Head of caudate nucleus (tissue), 42 donors: ENCODE results near the gene TPD52L2.
A peak's percentile ranks its signal among the peaks of the same experiment; 100 is the strongest.
"Not testable (repeated sequence)": the region's sequence is repeated elsewhere in the genome, so short reads cannot be mapped to it uniquely, and the experiment has no call there.

ENCODE experiments used
- DNase-seq, 42 donors: peaks; one replicate each; pipeline versions ENCODE4 v3.0.0 to v3.0.0-alpha.2; 2020 to 2021; ENCODE audit warnings: mixed read lengths in 7 of 42
- intact Hi-C: fragments of 100-400 bp; cut with DNase I; formaldehyde crosslinking; loops from one replicate; pipeline ENCODE4 v1.15.0; 2022

Gene TPD52L2

GRCh38 chr20:63851548-63851943 lies 13.5 kb upstream of the TPD52L2 start:
- intact Hi-C loops = loop anchor here (10.0 kb wide), 1 partner anchor 347 kb away; no protein-coding TSS in a partner anchor
- not testable (repeated sequence) for DNase-seq

- intact Hi-C loops = loop anchor here (10.0 kb wide), 1 partner anchor 349 kb away; no protein-coding TSS in a partner anchor
- DNase-seq = not testable (repeated sequence)
These were observed 11.4 kb upstream of the TPD52L2 start for GRCh38 chr20:63853733-63854068.

DNA sequence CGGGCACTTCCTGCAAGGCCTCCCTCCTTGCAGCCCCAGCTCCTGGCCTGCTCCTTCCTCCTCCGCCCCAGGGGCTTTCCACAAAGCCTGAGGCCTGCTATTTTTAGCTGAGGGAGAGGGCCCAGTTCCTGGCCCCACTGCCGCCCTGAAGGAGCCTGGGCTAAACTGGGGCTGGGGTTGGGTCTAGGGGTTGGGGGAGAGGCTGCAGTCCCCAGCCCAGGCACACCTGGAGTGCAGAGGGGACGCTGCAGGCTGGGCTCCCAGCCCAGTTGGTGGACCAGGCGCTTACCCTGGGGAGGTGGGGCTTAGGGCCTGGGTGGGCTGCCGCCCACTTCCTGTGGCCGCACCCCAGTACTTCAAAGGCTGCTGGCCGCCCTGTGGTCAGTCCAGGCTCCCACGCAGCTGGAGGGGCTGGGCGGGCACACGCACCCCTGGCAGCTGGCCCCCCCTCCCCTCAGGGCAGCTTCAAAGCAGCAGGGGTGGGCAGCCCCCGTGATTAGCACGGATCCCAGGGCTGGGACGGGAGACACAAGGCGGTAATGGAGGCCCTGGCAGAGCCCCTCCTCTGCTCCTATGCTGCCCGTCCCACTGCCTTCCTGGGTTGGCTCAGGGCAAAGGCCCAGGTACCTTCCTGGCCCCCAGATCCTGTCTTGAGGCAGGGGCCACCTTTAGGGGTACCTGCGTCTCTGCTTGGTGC lies 10.9 kb upstream of the TPD52L2 start:
- peak in 1 of 42 donors; percentile 47 for DNase-seq
- intact Hi-C loops = loop anchor here (10.0 kb wide), 1 partner anchor 349 kb away; no protein-coding TSS in a partner anchor

GRCh38 chr20:63854766-63855362 lies 10.2 kb upstream of the TPD52L2 start:
- no peak for DNase-seq
- intact Hi-C loops = loop anchor here (10.0 kb wide), 1 partner anchor 350 kb away; no protein-coding TSS in a partner anchor

- intact Hi-C loops = loop anchor here (10.0 kb wide), 1 partner anchor 351 kb away; no protein-coding TSS in a partner anchor
These were observed 9.5 kb upstream of the TPD52L2 start for GRCh38 chr20:63855363-63856097.

GRCh38 chr20:63856098-63856511 lies 9.0 kb upstream of the TPD52L2 start:
- intact Hi-C loops = loop anchor here (10.0 kb wide), 1 partner anchor 351 kb away; no protein-coding TSS in a partner anchor
- no peak for DNase-seq

More at GRCh38 chr20:63855363-63856097, 9.5 kb upstream of the TPD52L2 start:
- no peak for DNase-seq

DNA sequence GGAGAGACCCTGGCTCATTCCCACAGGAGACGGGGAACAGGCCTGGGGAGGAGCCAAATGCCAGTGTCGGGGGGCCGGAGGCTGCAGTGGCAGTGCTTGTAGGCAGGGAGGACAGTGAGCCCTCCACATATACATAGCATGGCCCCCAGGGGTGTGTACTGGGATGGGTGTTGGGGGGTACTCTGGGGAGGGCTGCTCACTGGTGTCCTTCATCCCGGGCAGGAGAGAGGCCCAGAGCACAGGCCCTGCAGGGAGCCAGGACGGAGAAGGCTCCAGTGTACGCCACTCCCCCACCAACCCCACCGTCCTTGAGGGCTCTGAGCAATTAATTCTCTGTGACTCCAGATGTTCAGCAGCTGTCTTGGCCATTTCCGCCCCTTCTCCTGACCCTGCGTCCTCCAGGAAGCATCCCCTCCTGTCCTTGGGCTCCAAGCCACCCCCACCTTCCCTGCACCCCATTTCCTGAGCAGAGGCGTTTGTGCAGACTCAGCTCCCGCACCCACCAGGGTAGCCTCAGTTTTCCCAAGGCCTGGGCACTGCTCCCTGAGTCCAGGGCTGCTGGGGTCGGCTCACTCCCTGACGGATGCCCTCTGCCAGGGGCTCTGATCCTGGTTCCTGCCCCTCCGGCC lies 7.2 kb upstream of the TPD52L2 start:
- no peak for DNase-seq
- intact Hi-C loops = loop anchor here (10.0 kb wide), 1 partner anchor 353 kb away; no protein-coding TSS in a partner anchor

GRCh38 chr20:63858393-63859165 lies 6.5 kb upstream of the TPD52L2 start:
- no peak for DNase-seq
- intact Hi-C loops = loop anchor here (10.0 kb wide), 1 partner anchor 354 kb away; no protein-coding TSS in a partner anchor

DNA sequence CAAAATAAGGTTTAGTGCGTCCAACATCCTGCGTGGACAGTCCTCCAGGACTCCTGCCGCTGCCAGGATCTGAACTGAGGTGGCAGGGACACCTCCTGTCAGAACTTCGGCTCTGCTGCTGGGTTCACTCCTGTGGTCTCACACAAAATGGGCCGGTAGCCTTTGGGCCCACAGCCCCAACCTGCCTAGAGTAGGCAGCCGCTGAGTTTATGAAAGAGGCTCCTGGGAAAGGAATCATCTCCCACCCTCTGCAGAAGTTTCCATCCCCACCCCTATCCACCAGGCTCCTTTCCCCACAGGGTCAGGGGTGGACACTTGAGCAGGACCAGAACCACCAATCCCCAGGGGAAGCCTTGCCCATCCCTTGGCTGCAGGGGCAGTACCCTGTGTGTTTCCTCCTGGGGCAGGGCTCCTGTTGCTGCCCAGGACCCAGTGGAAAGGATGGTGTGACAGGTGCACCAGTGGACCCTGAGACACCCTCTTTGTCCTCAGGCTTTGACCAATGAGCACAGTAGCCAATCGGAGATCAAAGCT lies 5.8 kb upstream of the TPD52L2 start:
- no peak for DNase-seq
- intact Hi-C loops = loop anchor here (10.0 kb wide), 1 partner anchor 354 kb away; no protein-coding TSS in a partner anchor

- peak in 20 of 42 donors; percentile 14 to 62 (median 32) for DNase-seq
These were observed 4.6 kb upstream of the TPD52L2 start for GRCh38 chr20:63860325-63861051.

DNA sequence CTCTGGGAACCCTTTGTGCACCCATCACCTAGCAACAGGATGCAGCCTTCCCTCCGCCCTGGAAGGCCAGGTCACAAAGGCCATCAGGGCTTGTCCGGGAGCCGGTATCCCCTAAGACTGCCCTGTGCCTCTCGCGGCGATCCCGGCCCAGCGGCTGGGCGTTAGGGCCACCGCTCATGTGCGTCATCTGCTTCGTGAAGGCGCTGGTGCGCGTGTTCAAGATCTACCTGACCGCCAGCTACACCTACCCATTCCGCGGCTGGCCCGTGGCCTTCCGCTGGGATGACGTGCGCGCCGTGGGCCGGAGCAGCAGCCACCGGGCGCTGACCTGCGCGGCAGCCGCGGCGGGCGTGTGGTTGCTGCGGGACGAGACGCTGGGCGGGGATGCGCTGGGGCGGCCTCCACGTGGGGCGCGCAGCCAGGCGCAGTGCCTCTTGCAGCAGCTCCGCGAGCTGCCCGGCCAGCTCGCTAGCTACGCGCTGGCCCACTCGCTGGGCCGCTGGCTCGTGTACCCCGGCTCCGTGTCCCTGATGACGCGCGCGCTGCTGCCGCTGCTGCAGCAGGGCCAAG lies 3.6 kb upstream of the TPD52L2 start, which contains the start of gene ABHD16B:
ABHD16B (plus strand) TSS at position 134 of the 570 bp plus-strand sequence; CDS start at position 177, 43 bp downstream.
- intact Hi-C loops = no loop called here
- DNase-seq = no peak

More at GRCh38 chr20:63860325-63861051, 4.6 kb upstream of the TPD52L2 start:
- intact Hi-C loops = no loop called here

DNA sequence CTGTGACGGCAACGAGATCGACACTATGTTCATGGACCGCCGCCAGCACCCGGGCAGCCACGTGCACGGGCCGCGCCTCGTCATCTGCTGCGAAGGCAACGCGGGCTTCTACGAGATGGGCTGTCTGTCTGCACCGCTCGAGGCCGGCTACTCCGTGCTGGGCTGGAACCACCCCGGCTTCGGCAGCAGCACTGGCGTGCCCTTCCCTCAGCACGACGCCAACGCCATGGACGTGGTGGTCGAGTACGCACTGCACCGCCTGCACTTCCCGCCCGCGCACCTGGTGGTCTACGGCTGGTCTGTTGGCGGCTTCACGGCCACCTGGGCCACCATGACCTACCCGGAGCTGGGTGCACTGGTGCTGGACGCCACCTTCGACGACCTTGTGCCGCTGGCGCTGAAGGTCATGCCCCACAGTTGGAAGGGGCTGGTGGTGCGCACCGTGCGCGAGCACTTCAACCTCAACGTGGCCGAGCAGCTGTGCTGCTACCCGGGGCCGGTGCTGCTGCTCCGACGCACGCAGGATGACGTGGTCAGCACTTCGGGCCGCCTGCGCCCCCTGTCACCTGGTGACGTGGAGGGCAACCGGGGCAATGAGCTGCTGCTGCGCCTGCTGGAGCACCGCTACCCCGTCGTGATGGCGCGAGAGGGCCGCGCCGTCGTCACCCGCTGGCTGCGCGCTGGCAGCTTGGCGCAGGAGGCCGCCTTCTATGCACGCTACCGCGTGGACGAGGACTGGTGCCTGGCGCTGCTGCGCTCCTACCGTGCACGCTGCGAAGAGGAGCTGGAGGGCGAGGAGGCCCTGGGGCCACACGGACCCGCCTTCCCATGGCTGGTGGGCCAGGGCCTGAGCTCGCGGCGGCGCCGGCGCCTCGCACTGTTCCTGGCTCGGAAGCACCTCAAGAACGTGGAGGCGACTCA lies 2.8 kb upstream of the TPD52L2 start:
- intact Hi-C loops = no loop called here
- no peak for DNase-seq

DNA sequence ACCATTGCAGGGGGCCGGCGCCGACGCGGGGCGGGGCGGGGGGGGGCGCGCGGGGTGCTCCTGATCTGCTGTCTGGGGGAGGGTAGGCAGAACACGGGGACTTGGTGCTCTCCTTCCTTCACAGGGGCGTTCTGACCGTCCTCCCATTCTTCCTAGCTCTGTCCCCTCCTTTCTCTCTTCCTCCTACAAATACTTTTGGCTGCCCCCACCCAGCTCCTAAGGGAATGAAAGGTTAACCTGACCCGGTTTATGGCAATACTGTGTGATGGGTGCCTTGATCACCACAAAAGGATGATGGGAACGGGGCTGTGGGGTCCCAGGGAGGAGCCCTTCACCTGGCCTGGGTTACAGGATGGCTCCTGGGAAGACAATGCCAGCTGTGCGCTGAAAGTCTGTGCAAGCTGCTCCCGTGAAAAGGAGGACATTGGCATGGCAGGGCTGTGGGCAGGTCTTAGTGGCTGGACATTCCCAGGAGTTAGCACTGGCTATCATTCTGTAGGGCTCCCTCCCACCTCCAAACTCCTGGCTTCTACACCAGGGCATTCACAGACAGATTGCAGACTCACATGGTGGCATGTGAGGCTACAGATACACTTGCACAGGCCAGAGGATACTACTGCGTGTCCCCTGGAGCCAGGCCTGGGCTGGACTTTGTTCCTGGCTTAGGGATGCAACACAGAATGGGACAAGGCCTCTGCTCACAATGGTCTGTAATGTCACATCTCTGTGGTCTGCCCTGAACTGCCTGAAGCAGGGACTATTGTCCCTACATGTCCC lies 1.9 kb upstream of the TPD52L2 start:
- intact Hi-C loops = no loop called here
- DNase-seq = no peak

GRCh38 chr20:63863798-63864544 lies 1.1 kb upstream of the TPD52L2 start:
- DNase-seq = peak; percentile 44 to 87 (median 71)
- intact Hi-C loops = no loop called here
